ENCODE measurements around the gene PAQR3. TPM values are rescaled to one million over a fixed set of nuclear protein-coding genes. Genes with fewer than 3 reads are reported as not detected.
"Not testable (repeated sequence)": the region's sequence is repeated elsewhere in the genome, so short reads cannot be mapped to it uniquely, and the experiment has no call there.

PAQR3 gene
- total RNA-seq, 1 experiment from 2014 or later: 11.4 TPM

- Histone ChIP-seq H3K36me3 (ENCODE audit: insufficient read depth, low read length, poor library complexity, severe bottlenecking) (no peaks in the 10 kb centered on the region), H3K9me3 (ENCODE audit: low read depth, low read length, poor library complexity, severe bottlenecking) (no peaks in the 10 kb centered on the region), H3K27me3 (replicated peaks; ENCODE audit: insufficient read depth, low read depth, low read length, poor library complexity) (no peaks in the 10 kb centered on the region), H3K4me1 (ENCODE audit: insufficient read depth, low read length, poor library complexity, severe bottlenecking) (no peaks in the 10 kb centered on the region), H3K27ac (ENCODE audit: low read depth, low read length, poor library complexity, severe bottlenecking) (no peak overlapping the region), H3K4me3 (ENCODE audit: low read depth, low read length, poor library complexity, severe bottlenecking) (no peak overlapping the region)
- no TSS peak for BruUV-seq (replicated peaks)
- POLR2A ChIA-PET (ENCODE audit: low non-redundant PET): no interaction called here
- intact Hi-C loops (cut with micrococcal nuclease; ENCODE audit: unreplicated experiment): no loop called here
- no peak for DNase-seq (ENCODE audit: low spot score)
- no peak for TF ChIP-seq EZH2 (IDR thresholded peaks at IDR 0.05; ENCODE audit: borderline replicate concordance, low read depth, low read length, poor library complexity, severe bottlenecking)
- TF ChIP-seq CTCF (conservative IDR thresholded peaks at IDR 0.05; ENCODE audit: low read depth, low read length): no peak
- CTCF ChIA-PET: no interaction called here
These were observed 61.2 kb downstream of the PAQR3 start for GRCh38 chr4:78878031-78878430.

- POLR2A ChIA-PET (ENCODE audit: low non-redundant PET): no interaction called here
- CTCF ChIA-PET: no interaction called here
- Histone ChIP-seq H3K4me3 (ENCODE audit: low read depth, low read length, poor library complexity, severe bottlenecking) (no peak overlapping the region), H3K36me3 (ENCODE audit: insufficient read depth, low read length, poor library complexity, severe bottlenecking) (peaks cover 6% of the 10 kb centered on the region), H3K27ac (ENCODE audit: low read depth, low read length, poor library complexity, severe bottlenecking) (no peak overlapping the region), H3K9me3 (ENCODE audit: low read depth, low read length, poor library complexity, severe bottlenecking) (no peaks in the 10 kb centered on the region), H3K27me3 (replicated peaks; ENCODE audit: insufficient read depth, low read depth, low read length, poor library complexity) (no peaks in the 10 kb centered on the region), H3K4me1 (ENCODE audit: insufficient read depth, low read length, poor library complexity, severe bottlenecking) (no peaks in the 10 kb centered on the region)
- DNase-seq (ENCODE audit: low spot score): no peak
- no TSS peak for BruUV-seq (replicated peaks)
- intact Hi-C loops (cut with micrococcal nuclease; ENCODE audit: unreplicated experiment): no loop called here
- TF ChIP-seq CTCF (conservative IDR thresholded peaks at IDR 0.05; ENCODE audit: low read depth, low read length) (no peak), EZH2 (IDR thresholded peaks at IDR 0.05; ENCODE audit: borderline replicate concordance, low read depth, low read length, poor library complexity, severe bottlenecking) (no peak)
These were observed 62.5 kb downstream of the PAQR3 start for GRCh38 chr4:78876568-78877320.

GRCh38 chr4:78870056-78870455 is 69.2 kb downstream of the PAQR3 start:
- Histone ChIP-seq H3K4me1 (ENCODE audit: insufficient read depth, low read length, poor library complexity, severe bottlenecking) (no peaks in the 10 kb centered on the region), H3K9me3 (ENCODE audit: low read depth, low read length, poor library complexity, severe bottlenecking) (no peaks in the 10 kb centered on the region), H3K36me3 (ENCODE audit: insufficient read depth, low read length, poor library complexity, severe bottlenecking) (peaks cover 10% of the 10 kb centered on the region), H3K27ac (ENCODE audit: low read depth, low read length, poor library complexity, severe bottlenecking) (no peak overlapping the region), H3K27me3 (replicated peaks; ENCODE audit: insufficient read depth, low read depth, low read length, poor library complexity) (no peaks in the 10 kb centered on the region), H3K4me3 (ENCODE audit: low read depth, low read length, poor library complexity, severe bottlenecking) (no peak overlapping the region)
- ChIA-PET CTCF (no interaction called here), POLR2A (ENCODE audit: low non-redundant PET) (no interaction called here)
- intact Hi-C loops (cut with micrococcal nuclease; ENCODE audit: unreplicated experiment): no loop called here
- BruUV-seq (replicated peaks): no TSS peak
- TF ChIP-seq CTCF (conservative IDR thresholded peaks at IDR 0.05; ENCODE audit: low read depth, low read length): no peak
- no peak for TF ChIP-seq EZH2 (IDR thresholded peaks at IDR 0.05; ENCODE audit: borderline replicate concordance, low read depth, low read length, poor library complexity, severe bottlenecking)
- DNase-seq (ENCODE audit: low spot score): no peak

- H3K36me3 ChIP-seq (ENCODE audit: insufficient read depth, low read length, poor library complexity, severe bottlenecking): peaks cover 10% of the 10 kb centered on the region
- H3K4me1 ChIP-seq (ENCODE audit: insufficient read depth, low read length, poor library complexity, severe bottlenecking); H3K4me3 ChIP-seq (ENCODE audit: low read depth, low read length, poor library complexity, severe bottlenecking); H3K27ac ChIP-seq (ENCODE audit: low read depth, low read length, poor library complexity, severe bottlenecking); H3K9me3 ChIP-seq (ENCODE audit: low read depth, low read length, poor library complexity, severe bottlenecking); CTCF ChIA-PET; H3K27me3 ChIP-seq (replicated peaks; ENCODE audit: insufficient read depth, low read depth, low read length, poor library complexity); BruUV-seq (replicated peaks); DNase-seq (ENCODE audit: low spot score); POLR2A ChIA-PET (ENCODE audit: low non-redundant PET): not testable (repeated sequence)
- intact Hi-C loops (cut with micrococcal nuclease; ENCODE audit: unreplicated experiment): loop anchor here (10.0 kb wide), 2 partner anchors 224 to 344 kb away; no protein-coding TSS in a partner anchor
These were observed 70.5 kb downstream of the PAQR3 start for GRCh38 chr4:78868712-78869111.

Measured in A673 (cell line).